Measurements from ENCODE around the gene DENND5B.
"Not testable (repeated sequence)": the region's sequence is repeated elsewhere in the genome, so short reads cannot be mapped to it uniquely, and the experiment has no call there.

DENND5B gene

DNA sequence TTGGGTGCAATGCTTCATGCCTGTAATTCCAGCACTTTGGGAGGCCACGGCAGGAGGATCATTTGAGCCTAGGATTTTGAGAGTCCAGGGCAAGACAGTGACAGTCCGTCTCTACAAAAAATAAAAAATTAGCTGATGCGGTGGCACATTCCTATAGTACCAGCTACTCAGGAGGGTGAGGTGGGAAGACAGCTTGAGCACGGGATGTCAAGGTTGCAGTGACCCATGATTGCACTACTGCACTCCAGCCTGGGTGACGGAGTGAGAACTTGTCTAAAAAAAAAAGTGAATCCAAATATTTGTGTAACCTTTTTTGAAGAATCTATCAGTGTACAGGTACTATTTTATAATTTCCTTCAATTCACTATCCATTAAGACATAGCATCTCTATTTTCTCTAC lies 112.5 kb downstream of the DENND5B start:
- Histone ChIP-seq H3K4me3 (replicated peaks; ENCODE audit: insufficient read depth, low read length) (no peak overlapping the region), H3K27ac (replicated peaks) (no peak overlapping the region), H3K27me3 (ENCODE audit: insufficient read depth, poor library complexity, severe bottlenecking) (no peaks in the 10 kb centered on the region)
- DNase-seq (ENCODE audit: low read depth in 1 of 2, low spot score in 1 of 2) = no peak
- TF ChIP-seq, protein P1, sequence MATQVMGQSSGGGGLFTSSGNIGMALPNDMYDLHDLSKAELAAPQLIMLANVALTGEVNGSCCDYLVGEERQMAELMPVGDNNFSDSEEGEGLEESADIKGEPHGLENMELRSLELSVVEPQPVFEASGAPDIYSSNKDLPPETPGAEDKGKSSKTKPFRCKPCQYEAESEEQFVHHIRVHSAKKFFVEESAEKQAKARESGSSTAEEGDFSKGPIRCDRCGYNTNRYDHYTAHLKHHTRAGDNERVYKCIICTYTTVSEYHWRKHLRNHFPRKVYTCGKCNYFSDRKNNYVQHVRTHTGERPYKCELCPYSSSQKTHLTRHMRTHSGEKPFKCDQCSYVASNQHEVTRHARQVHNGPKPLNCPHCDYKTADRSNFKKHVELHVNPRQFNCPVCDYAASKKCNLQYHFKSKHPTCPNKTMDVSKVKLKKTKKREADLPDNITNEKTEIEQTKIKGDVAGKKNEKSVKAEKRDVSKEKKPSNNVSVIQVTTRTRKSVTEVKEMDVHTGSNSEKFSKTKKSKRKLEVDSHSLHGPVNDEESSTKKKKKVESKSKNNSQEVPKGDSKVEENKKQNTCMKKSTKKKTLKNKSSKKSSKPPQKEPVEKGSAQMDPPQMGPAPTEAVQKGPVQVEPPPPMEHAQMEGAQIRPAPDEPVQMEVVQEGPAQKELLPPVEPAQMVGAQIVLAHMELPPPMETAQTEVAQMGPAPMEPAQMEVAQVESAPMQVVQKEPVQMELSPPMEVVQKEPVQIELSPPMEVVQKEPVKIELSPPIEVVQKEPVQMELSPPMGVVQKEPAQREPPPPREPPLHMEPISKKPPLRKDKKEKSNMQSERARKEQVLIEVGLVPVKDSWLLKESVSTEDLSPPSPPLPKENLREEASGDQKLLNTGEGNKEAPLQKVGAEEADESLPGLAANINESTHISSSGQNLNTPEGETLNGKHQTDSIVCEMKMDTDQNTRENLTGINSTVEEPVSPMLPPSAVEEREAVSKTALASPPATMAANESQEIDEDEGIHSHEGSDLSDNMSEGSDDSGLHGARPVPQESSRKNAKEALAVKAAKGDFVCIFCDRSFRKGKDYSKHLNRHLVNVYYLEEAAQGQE (IDR thresholded peaks at IDR 0.05; ENCODE audit: insufficient replicate concordance, low read depth) = no peak
- TF ChIP-seq POLR2AphosphoS5 (IDR thresholded peaks at IDR 0.05; ENCODE audit: low read depth) = no peak

DNA sequence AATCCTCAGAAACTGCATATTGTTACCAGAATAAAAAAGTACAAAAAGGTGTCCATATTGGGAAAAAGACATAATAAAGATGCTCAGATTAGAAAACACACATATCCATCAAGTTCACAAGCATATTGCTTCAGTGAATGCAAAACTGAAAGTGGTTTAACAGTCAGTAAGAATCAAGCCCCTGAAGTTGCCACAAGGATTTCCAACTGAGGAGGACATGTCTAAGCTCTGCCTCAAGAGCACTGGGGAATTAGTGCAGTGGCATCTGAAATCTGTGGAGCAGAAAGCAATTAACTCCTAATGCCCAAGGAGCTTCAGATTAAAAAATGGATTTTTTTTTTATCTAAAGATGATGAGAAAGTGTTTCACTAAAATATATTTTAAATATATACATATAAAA lies 113.2 kb downstream of the DENND5B start:
- Histone ChIP-seq H3K27ac (replicated peaks) (no peak overlapping the region), H3K4me3 (replicated peaks; ENCODE audit: insufficient read depth, low read length) (no peak overlapping the region), H3K27me3 (ENCODE audit: insufficient read depth, poor library complexity, severe bottlenecking) (no peaks in the 10 kb centered on the region)
- no peak for DNase-seq (ENCODE audit: low read depth in 1 of 2, low spot score in 1 of 2)
- TF ChIP-seq GABPA (IDR thresholded peaks at IDR 0.05; ENCODE audit: low read depth) (no peak), SPI1 (IDR thresholded peaks at IDR 0.05; ENCODE audit: borderline replicate concordance, low read depth) (no peak), POLR2AphosphoS5 (IDR thresholded peaks at IDR 0.05; ENCODE audit: low read depth) (no peak)
- TF ChIP-seq, protein P2, sequence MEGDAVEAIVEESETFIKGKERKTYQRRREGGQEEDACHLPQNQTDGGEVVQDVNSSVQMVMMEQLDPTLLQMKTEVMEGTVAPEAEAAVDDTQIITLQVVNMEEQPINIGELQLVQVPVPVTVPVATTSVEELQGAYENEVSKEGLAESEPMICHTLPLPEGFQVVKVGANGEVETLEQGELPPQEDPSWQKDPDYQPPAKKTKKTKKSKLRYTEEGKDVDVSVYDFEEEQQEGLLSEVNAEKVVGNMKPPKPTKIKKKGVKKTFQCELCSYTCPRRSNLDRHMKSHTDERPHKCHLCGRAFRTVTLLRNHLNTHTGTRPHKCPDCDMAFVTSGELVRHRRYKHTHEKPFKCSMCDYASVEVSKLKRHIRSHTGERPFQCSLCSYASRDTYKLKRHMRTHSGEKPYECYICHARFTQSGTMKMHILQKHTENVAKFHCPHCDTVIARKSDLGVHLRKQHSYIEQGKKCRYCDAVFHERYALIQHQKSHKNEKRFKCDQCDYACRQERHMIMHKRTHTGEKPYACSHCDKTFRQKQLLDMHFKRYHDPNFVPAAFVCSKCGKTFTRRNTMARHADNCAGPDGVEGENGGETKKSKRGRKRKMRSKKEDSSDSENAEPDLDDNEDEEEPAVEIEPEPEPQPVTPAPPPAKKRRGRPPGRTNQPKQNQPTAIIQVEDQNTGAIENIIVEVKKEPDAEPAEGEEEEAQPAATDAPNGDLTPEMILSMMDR (IDR thresholded peaks at IDR 0.05; ENCODE audit: insufficient read depth, low read length) = no peak
- TF ChIP-seq, protein P1 (IDR thresholded peaks at IDR 0.05; ENCODE audit: insufficient replicate concordance, low read depth) = no peak

DNA sequence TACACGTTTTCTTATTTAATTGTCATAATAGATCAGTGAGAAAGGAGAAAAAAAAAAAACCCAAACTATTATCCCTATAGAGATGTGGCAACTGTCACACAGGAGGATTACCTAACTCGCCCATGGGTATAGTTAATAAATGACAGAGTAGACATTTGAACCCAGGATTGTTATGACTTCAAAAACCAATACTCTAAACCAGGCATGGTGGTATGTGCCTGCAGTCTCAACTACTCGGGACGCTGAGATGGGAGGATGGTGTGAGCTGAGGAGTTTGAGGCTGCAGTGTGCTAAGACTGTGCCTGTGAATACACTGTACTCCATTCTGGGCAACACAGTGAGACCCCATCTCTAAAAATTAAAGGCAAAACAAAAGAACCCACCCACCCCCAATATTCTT lies 114.5 kb downstream of the DENND5B start:
- DNase-seq (ENCODE audit: low read depth in 1 of 2, low spot score in 1 of 2) = no peak
- H3K4me3 ChIP-seq (replicated peaks; ENCODE audit: insufficient read depth, low read length) = no peak overlapping the region
- H3K27ac ChIP-seq (replicated peaks) = no peak overlapping the region
- no peaks in the 10 kb centered on the region for H3K27me3 ChIP-seq (ENCODE audit: insufficient read depth, poor library complexity, severe bottlenecking)
- no peak for TF ChIP-seq POLR2AphosphoS5 (IDR thresholded peaks at IDR 0.05; ENCODE audit: low read depth)
- TF ChIP-seq, protein P2 (IDR thresholded peaks at IDR 0.05; ENCODE audit: insufficient read depth, low read length) = no peak
- TF ChIP-seq, protein P1 (IDR thresholded peaks at IDR 0.05; ENCODE audit: insufficient replicate concordance, low read depth) = no peak
- TF ChIP-seq SPI1 (IDR thresholded peaks at IDR 0.05; ENCODE audit: borderline replicate concordance, low read depth) = no peak
- TF ChIP-seq GABPA (IDR thresholded peaks at IDR 0.05; ENCODE audit: low read depth) = no peak

DNA sequence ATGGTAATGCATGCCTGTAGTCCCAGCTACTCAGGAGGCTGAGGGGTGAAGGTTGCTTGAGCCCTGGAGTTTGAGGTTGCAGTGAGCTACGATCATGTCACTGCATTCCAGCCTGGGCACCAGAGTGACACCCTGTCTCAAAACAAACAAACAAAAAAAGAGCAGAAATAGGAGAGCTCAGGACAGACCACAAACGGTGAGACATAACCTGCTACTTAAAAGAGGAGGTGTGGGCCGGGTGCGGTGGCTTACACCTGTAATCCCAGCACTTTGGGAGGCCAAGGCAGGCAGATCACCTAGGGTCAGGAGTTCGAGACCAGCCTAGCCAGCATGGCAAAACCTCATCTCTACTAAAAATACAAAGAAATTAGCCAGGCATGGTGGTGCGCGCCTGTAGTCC lies 115.3 kb downstream of the DENND5B start:
- not testable (repeated sequence) for H3K27ac ChIP-seq (replicated peaks); H3K27me3 ChIP-seq (ENCODE audit: insufficient read depth, poor library complexity, severe bottlenecking); DNase-seq (ENCODE audit: low read depth in 1 of 2, low spot score in 1 of 2); H3K4me3 ChIP-seq (replicated peaks; ENCODE audit: insufficient read depth, low read length)
